Neural cell (in vitro differentiated cells): ENCODE measurements around the gene ARL3. TPM values are rescaled to one million over a fixed set of nuclear protein-coding genes. Genes with fewer than 3 reads are reported as not detected.

Experiments
- H2AFZ ChIP-seq: fragments of 200-600, 300-800 bp; sonication (generic), shearing (Covaris generic); 2 replicates; pipeline ENCODE4 v1.6.0; 2014; ENCODE audit warnings: low read depth, mild to moderate bottlenecking, antibody characterized with exemption, low read length, moderate library complexity
- H3F3A ChIP-seq: fragments of 200-600 bp; shearing (Covaris generic); 2 replicates; pipeline ENCODE4 v1.6.1; 2016; ENCODE audit warnings: mild to moderate bottlenecking, moderate library complexity, mixed read lengths, antibody characterized with exemption, low read length; ENCODE audit not compliant: insufficient read depth, poor library complexity, severe bottlenecking
- H3K27ac ChIP-seq: fragments of 200-600, 300-800 bp; sonication (generic), shearing (Covaris generic); 2 replicates; pipeline ENCODE4 v1.5.1; 2014; ENCODE audit warnings: mild to moderate bottlenecking, low read length, moderate library complexity
- H3K27me3 ChIP-seq: fragments of 300-800, 200-600 bp; sonication (generic), shearing (Covaris generic); 2 replicates; pipeline ENCODE4 v1.6.0; 2014; ENCODE audit warnings: mild to moderate bottlenecking, low read depth, low read length, moderate library complexity; ENCODE audit not compliant: insufficient read depth
- H3K36me3 ChIP-seq: fragments of 300-800, 200-600 bp; sonication (generic), shearing (Covaris generic); 2 replicates; pipeline ENCODE4 v1.5.1; 2014; ENCODE audit warnings: mild to moderate bottlenecking, antibody characterized with exemption, low read length, moderate library complexity; ENCODE audit not compliant: insufficient read depth
- H3K4me2 ChIP-seq: fragments of 300-800, 200-600 bp; sonication (generic), shearing (Covaris generic); 2 replicates; pipeline ENCODE4 v1.6.0; 2014; ENCODE audit warnings: mild to moderate bottlenecking, low read length
- H3K4me3 ChIP-seq: fragments of 300-800, 200-600 bp; sonication (generic), shearing (Covaris generic); 2 replicates; pipeline ENCODE4 v1.5.1; 2014; ENCODE audit warnings: mild to moderate bottlenecking, low read length, moderate library complexity
- H3K79me2 ChIP-seq: fragments of 200-600 bp; shearing (Covaris generic); replicated peaks from 2 replicates; pipeline ENCODE4 v1.6.0; 2014; ENCODE audit warnings: mild to moderate bottlenecking, low read length, moderate library complexity; ENCODE audit not compliant: insufficient read depth
- H3K9ac ChIP-seq: fragments of 300-800, 200-600 bp; sonication (generic), shearing (Covaris generic); 2 replicates; pipeline ENCODE4 v1.6.1; 2016; ENCODE audit warnings: mild to moderate bottlenecking, low read length, mixed read lengths
- H3K9me2 ChIP-seq: fragments of 200-600 bp; shearing (Covaris generic); 2 replicates; pipeline ENCODE4 v1.6.1; 2016; ENCODE audit warnings: mild to moderate bottlenecking, low read length, mixed read lengths; ENCODE audit not compliant: insufficient read depth
- H3K9me3 ChIP-seq: fragments of 200-600, 300-800 bp; sonication (generic), shearing (Covaris generic); 2 replicates; pipeline ENCODE4 v1.6.1; 2016; ENCODE audit warnings: mild to moderate bottlenecking, mixed run types, low read length, moderate library complexity, mixed read lengths
- H4K20me1 ChIP-seq: fragments of 200-600 bp; shearing (Covaris generic); 2 replicates; pipeline ENCODE4 v1.6.1; 2016; ENCODE audit warnings: mild to moderate bottlenecking, mixed run types; ENCODE audit not compliant: insufficient read depth
- CTCF ChIP-seq: fragments of 450-650 bp; IDR thresholded peaks from 2 replicates; pipeline ENCODE4 v1.5.1; 2014; ENCODE audit warnings: antibody characterized with exemption, mild to moderate bottlenecking, moderate library complexity; ENCODE audit not compliant: poor library complexity, severe bottlenecking
- EP300 ChIP-seq: fragments of 450-650 bp; conservative IDR thresholded peaks from 2 replicates; pipeline ENCODE4 v1.6.1; 2014; ENCODE audit warnings: antibody characterized with exemption, mild to moderate bottlenecking, moderate library complexity; ENCODE audit not compliant: poor library complexity, severe bottlenecking
- EZH2 ChIP-seq: fragments of 200-600, 300-800 bp; shearing (Covaris generic), sonication (generic); IDR thresholded peaks from 2 replicates; pipeline ENCODE4 v1.6.1; 2014; ENCODE audit warnings: antibody characterized with exemption, low read length, borderline replicate concordance, mild to moderate bottlenecking; ENCODE audit not compliant: insufficient read depth, poor library complexity, severe bottlenecking
- MXI1 ChIP-seq: fragments of 450-650 bp; conservative IDR thresholded peaks from 2 replicates; pipeline ENCODE4 v1.6.1; 2014; ENCODE audit warnings: antibody characterized with exemption, mild to moderate bottlenecking; ENCODE audit not compliant: poor library complexity, severe bottlenecking
- POLR2AphosphoS5 ChIP-seq: IDR thresholded peaks from 2 replicates; pipeline ENCODE4 v1.6.1; 2012
- RAD21 ChIP-seq: fragments of 450-650 bp; conservative IDR thresholded peaks from 2 replicates; pipeline ENCODE4 v1.6.1; 2014; ENCODE audit warnings: antibody characterized with exemption, mild to moderate bottlenecking, moderate library complexity
- REST ChIP-seq: IDR thresholded peaks from 2 replicates; pipeline ENCODE4 v1.6.1; 2012; ENCODE audit warnings: borderline replicate concordance
- SMC3 ChIP-seq: fragments of 450-650 bp; conservative IDR thresholded peaks from 2 replicates; pipeline ENCODE4 v1.6.1; 2014; ENCODE audit warnings: antibody characterized with exemption, mild to moderate bottlenecking, moderate library complexity; ENCODE audit not compliant: poor library complexity
- TAF1 ChIP-seq: IDR thresholded peaks from 2 replicates; pipeline ENCODE4 v1.6.1; 2012; ENCODE audit warnings: low read depth
- polyA plus RNA-seq: library from polyadenylated mRNA; depleted of rRNA; stranded (reverse); fragments of >200 nt; gene quantifications from 2 replicates; pipeline ENCODE4 v1.2.3, GENCODE V29; 2014

ARL3 gene
- polyA plus RNA-seq, 1 donor from 2014 or later, result 56.0 TPM

GRCh38 chr10:102642736-102643335 lies 71.4 kb downstream of the ARL3 start:
- H3K9me3 ChIP-seq, result no peaks in the 10 kb centered on the region
- H3K4me3 ChIP-seq, result peak overlapping the region; percentile 97
- H3K79me2 ChIP-seq, result peaks cover 47% of the 10 kb centered on the region
- no peaks in the 10 kb centered on the region for H3K9me2 ChIP-seq
- peak overlapping the region; percentile 99 for H3K9ac ChIP-seq
- peaks cover 10% of the 10 kb centered on the region for H4K20me1 ChIP-seq
- H3F3A ChIP-seq, result no peaks in the 10 kb centered on the region
- peak overlapping the region; percentile 48 for H3K4me2 ChIP-seq
- H2AFZ ChIP-seq, result peak overlapping the region; percentile 27
- no peak for TF ChIP-seq POLR2AphosphoS5
- TF ChIP-seq TAF1, result peak; percentile 46
- peak; percentile 38 for TF ChIP-seq REST
- H3K27me3 ChIP-seq, result no peaks in the 10 kb centered on the region
- no peaks in the 10 kb centered on the region for H3K36me3 ChIP-seq
- peak overlapping the region; percentile 99 for H3K27ac ChIP-seq

GRCh38 chr10:102641880-102642735 lies 72.1 kb downstream of the ARL3 start:
- peak overlapping the region; percentile 37 for H2AFZ ChIP-seq
- H3K9me3 ChIP-seq, result no peaks in the 10 kb centered on the region
- H4K20me1 ChIP-seq, result peaks cover 6% of the 10 kb centered on the region
- H3K9ac ChIP-seq, result peak overlapping the region; percentile 99
- H3F3A ChIP-seq, result no peaks in the 10 kb centered on the region
- H3K4me2 ChIP-seq, result peak overlapping the region; percentile 21
- no peaks in the 10 kb centered on the region for H3K9me2 ChIP-seq
- H3K79me2 ChIP-seq, result peaks cover 40% of the 10 kb centered on the region
- no peak for TF ChIP-seq REST
- peak; percentile 45 for TF ChIP-seq MXI1
- peak; percentile 18 for TF ChIP-seq SMC3
- no peak for TF ChIP-seq TAF1
- peak; percentile 6 for TF ChIP-seq RAD21
- TF ChIP-seq CTCF, result peak; percentile 23
- no peak for TF ChIP-seq EZH2
- peak; percentile 41 for TF ChIP-seq EP300
- peak; percentile 86 for TF ChIP-seq POLR2AphosphoS5
- H3K27ac ChIP-seq, result peak overlapping the region; percentile 99
- no peaks in the 10 kb centered on the region for H3K27me3 ChIP-seq
- H3K36me3 ChIP-seq, result no peaks in the 10 kb centered on the region
- peak overlapping the region; percentile 97 for H3K4me3 ChIP-seq
